PC-9 (cell line): ENCODE measurements around the gene TIGD4.

ENCODE experiments used
- EZH2 ChIP-seq: fragments of 200-600 bp; sonication (generic); IDR thresholded peaks from 2 replicates; pipeline ENCODE4 v1.8.0; 2017; ENCODE audit warnings: antibody characterized with exemption, low read depth
- TF ChIP-seq, protein P1 (sequence below): fragments of 200-600 bp; sonication (generic); conservative IDR thresholded peaks from 2 replicates; pipeline ENCODE4 v1.6.1; 2017; ENCODE audit warnings: mixed run types, antibody characterized with exemption, mild to moderate bottlenecking, moderate library complexity

DNA sequence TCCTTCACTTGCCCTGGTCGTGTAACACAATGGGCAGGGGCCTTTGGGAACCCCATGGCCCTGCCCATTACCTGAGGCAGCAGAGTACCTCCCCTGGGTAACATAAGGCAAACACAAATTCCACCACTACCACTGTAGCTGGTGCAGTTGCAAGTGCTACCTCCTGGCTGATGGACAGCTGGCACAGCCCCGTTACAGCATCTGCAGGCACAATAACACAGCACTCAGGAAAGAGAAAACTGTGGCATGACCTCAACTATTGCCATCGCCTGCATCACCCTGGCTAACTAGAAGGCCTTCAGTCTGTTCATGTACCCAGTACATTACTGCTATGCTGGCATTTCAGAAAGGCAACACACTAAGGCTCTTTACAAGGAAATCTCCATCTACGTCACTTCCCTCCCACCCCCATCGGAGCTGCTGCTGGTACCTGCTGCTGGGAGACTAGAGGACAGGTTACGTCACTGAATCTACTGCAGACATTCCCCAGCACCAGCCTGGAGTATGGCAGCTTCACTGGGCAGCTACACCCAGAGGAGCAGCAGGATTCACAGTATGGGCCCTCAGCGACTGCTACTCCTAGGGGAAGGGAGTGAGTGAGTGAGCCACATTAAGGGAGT lies 39.6 kb upstream of the TIGD4 start:
- TF ChIP-seq, protein P1, sequence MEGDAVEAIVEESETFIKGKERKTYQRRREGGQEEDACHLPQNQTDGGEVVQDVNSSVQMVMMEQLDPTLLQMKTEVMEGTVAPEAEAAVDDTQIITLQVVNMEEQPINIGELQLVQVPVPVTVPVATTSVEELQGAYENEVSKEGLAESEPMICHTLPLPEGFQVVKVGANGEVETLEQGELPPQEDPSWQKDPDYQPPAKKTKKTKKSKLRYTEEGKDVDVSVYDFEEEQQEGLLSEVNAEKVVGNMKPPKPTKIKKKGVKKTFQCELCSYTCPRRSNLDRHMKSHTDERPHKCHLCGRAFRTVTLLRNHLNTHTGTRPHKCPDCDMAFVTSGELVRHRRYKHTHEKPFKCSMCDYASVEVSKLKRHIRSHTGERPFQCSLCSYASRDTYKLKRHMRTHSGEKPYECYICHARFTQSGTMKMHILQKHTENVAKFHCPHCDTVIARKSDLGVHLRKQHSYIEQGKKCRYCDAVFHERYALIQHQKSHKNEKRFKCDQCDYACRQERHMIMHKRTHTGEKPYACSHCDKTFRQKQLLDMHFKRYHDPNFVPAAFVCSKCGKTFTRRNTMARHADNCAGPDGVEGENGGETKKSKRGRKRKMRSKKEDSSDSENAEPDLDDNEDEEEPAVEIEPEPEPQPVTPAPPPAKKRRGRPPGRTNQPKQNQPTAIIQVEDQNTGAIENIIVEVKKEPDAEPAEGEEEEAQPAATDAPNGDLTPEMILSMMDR = no peak
- no peak for TF ChIP-seq EZH2
